Posterior cingulate gyrus (tissue), 11 donors: ENCODE data around the gene ZBTB39.
"Not testable (repeated sequence)": the region's sequence is repeated elsewhere in the genome, so short reads cannot be mapped to it uniquely, and the experiment has no call there.

Experiments
- DNase-seq, 10 donors: peaks; one replicate each; pipeline versions ENCODE4 v3.0.0 to v3.0.0-alpha.2; 2020 to 2021; ENCODE audit warnings: mixed read lengths in 3 of 10
- intact Hi-C: fragments of 100-400 bp; cut with DNase I; formaldehyde crosslinking; loops from one replicate; pipeline ENCODE4 v1.15.1; 2023

Gene ZBTB39

GRCh38 chr12:57005980-57006808 lies at the start of gene ZBTB39:
TSS of gene ZBTB39 (minus strand) at chr12:57006546. CDS start at chr12:57004917, 1,629 bp downstream.
- peak in 9 of 10 donors; percentile 23 to 94 (median 49) for DNase-seq

DNA sequence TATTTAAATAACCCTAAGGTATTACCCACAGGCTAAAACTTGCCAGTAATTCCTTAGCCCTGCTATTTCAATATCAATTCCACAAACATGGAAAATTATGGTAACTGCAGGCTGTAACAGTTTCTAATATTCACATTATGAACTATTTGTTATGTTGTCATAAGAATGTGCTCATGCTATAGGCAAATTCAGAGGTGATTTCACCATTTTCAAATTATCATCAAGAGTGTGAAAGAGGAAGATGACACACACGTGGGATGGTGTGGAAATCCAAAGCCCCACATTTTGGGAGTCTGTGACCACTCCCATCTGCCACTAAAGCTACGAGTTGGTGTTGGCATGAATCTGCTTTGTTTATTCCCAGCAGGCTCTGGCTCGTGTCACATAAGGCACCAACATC lies 49.5 kb upstream of the ZBTB39 start:
- no peak for DNase-seq
- intact Hi-C loops, result no loop called here

More at GRCh38 chr12:57005980-57006808, at the start of gene ZBTB39:
- intact Hi-C loops, result no loop called here

- DNase-seq, intact Hi-C loops: not testable (repeated sequence)
Observed at GRCh38 chr12:57053901-57054300, 47.6 kb upstream of the ZBTB39 start.

DNA sequence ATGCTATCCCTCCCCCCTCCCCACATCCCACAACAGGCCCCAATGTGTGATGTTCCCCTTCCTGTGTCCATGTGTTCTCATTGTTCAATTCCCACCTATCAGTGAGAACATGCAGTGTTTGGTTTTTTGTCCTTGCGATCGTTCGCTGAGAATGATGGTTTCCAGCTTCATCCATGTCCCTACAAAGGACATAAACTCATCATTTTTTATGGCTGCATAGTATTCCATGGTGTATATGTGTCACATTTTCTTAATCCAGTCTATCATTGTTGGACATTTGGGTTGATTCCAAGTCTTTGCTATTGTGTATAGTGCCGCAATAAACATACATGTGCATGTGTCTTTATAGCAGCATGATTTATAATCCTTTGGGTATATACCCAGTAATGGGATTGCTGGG lies 46.8 kb upstream of the ZBTB39 start:
- intact Hi-C loops, DNase-seq: not testable (repeated sequence)

DNA sequence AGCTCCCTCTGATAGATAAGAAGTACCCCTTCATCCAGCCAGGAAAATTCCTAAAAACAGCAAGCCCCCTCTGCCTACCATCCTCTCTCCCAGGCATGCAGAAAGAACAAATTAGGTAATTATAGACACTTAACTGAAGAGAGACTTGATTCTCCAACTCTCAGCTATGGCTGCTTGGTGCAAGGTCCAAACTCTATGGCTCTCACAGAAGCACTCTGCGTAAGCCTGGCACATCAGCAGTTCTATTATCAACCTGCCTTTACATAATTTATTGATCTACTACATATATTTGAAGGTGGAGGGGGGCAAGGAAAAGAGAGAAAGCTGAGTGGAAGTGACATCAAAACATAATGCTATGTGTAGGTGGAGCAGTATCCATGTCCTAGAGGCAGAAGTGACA lies 44.7 kb upstream of the ZBTB39 start:
- intact Hi-C loops, result no loop called here
- no peak for DNase-seq

GRCh38 chr12:57049890-57050289 lies 43.5 kb upstream of the ZBTB39 start, which contains the start of gene MYO1A:
TSS of gene MYO1A (minus strand) at chr12:57050129. CDS start at chr12:57048323, 1,806 bp downstream.
- no peak for DNase-seq
- intact Hi-C loops, result no loop called here

- no peak for DNase-seq
Observed at GRCh38 chr12:57049119-57049446, 42.7 kb upstream of the ZBTB39 start.

GRCh38 chr12:57048423-57049118 lies 42.2 kb upstream of the ZBTB39 start:
- DNase-seq, result no peak
- intact Hi-C loops, result no loop called here

More at GRCh38 chr12:57049119-57049446, 42.7 kb upstream of the ZBTB39 start:
- intact Hi-C loops, result no loop called here

GRCh38 chr12:57047981-57048380 lies 41.6 kb upstream of the ZBTB39 start:
- no peak for DNase-seq
- intact Hi-C loops, result no loop called here

- intact Hi-C loops, result no loop called here
- DNase-seq, result no peak
Observed at GRCh38 chr12:57046947-57047890, 40.9 kb upstream of the ZBTB39 start.

DNA sequence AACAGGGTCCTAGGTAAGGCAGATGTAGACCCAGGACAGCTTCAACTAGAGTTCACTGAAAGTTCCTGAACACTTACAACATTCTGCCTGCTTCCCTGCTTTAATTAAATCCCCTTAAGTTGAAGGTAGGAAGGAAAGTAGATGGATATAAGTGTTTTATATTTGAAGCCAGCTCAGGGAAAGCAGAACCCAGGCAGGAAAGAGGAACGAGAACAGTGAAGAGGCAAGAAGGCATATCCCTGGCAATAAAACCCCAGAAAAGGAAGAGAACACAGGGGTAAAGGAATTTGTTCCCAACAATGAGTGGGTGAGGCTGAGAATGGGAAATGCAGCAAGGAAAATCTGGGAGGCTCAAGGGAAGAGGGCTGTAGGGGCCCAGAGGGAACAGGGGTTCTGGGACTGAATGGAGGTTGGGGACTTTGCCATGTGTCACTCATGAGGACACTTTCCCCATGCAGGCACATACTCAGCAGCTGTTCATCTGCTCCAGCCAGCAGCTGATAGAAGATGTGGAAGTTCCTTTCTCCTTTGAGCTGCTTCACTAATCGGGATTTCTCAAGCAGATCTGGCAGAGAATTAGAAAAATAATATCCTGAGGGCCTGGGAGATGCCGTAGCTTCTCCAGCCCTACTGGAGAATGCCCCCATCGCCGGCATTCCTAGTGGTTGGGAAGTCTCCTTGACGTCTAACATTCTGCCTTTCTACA lies 39.9 kb upstream of the ZBTB39 start:
- intact Hi-C loops, result no loop called here
- no peak for DNase-seq

- no peak for DNase-seq
- intact Hi-C loops, result no loop called here
Observed at GRCh38 chr12:57044889-57045288, 38.5 kb upstream of the ZBTB39 start.

GRCh38 chr12:57044468-57044867 lies 38.1 kb upstream of the ZBTB39 start:
- intact Hi-C loops, result no loop called here
- no peak for DNase-seq

DNA sequence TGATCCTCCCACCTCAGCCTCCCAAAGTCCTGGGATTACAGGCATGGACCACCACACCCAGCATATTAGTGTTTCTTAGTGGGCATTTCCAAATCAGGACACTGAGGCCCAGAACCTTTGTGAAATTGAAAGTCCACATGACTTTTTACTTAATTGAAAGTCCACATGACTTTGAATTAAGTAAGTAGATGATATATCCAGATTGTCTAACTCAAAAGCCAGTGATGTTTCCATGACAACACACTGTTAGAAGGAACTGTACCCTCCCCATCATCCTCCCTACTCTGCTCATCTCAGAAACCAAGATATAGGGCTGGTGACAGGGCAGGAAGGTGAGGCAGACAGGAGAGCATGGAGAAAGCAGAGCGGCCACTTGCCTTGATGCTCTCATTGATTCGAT lies 36.3 kb upstream of the ZBTB39 start:
- intact Hi-C loops, result no loop called here

DNA sequence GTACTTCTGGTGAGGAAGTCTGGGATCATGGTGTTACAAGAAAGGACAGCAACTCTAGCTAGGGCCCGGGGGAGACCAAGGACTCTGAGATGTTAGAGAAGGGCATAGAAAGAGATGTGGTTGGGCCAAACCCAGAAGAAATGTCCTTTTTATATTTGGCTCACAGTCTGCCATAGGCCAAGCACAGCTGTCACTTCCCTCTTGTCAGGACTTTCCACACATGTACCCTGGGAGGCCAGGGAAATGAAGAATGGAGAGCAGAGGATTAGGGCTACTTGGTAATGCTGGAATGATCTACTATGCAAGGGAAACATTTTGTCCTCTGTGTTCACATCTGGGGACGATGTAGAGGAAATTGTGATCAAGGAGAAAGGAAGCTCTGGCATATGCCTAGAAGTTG lies 34.4 kb upstream of the ZBTB39 start:
- intact Hi-C loops, result no loop called here
- no peak for DNase-seq

More for the DNA sequence above, 36.3 kb upstream of the ZBTB39 start:
- no peak for DNase-seq

DNA sequence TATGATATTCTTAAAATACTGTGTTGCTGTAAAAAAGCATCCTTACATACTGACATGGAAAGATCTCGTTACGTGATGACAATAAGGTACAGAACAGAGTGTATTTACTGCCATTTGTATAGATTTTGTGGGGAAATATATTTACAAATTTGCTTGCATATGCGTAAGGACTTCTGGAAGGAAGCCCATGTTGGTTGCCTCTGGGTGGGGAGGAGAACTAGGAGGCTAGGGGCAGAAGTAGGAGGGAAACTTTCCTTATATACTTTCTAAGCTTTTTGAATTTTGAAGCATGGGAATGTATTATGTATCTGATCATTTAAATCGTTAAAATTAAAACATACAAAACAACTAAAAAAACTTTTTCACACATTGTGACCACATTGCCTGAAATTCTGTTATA lies 33.9 kb upstream of the ZBTB39 start:
- no peak for DNase-seq
- intact Hi-C loops, result no loop called here

DNA sequence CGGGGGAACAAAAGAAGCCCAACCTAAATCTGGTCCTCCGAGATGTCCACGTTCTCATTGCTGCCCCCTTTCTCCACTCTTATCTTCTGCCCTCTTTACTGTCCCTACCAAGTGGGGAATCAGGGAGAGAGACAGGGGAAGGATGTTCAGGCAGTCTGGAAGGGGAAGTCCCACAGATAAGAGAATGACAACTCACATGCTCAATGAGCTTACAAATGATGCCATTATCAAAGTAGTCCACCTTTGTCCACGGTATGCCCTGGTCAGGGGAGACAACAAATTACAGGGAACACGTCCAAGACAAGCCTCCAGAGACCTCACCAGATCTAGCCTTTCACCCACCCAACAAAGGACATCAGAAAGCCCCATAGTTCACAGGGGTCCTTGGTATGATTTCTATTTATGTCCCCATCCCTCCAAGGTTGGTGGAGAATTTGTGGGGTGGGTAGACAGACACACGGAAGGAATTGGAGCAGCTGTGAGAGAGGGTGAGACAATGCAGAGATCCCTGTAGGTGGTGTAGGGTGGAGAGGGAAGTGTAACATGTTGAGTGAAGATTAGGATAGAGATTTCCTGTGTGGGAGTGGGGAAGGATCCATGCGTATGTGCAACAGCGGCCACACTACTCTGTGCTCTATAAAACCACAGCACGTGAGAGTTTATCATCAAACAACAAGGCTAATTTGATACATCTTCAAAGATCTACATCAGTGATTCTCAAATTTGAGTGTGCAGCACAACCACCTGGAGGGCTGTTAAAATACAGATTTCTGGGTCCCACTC lies 32.9 kb upstream of the ZBTB39 start:
- intact Hi-C loops, result no loop called here
- no peak for DNase-seq

GRCh38 chr12:57037264-57037663 lies 30.9 kb upstream of the ZBTB39 start:
- intact Hi-C loops, result no loop called here

DNA sequence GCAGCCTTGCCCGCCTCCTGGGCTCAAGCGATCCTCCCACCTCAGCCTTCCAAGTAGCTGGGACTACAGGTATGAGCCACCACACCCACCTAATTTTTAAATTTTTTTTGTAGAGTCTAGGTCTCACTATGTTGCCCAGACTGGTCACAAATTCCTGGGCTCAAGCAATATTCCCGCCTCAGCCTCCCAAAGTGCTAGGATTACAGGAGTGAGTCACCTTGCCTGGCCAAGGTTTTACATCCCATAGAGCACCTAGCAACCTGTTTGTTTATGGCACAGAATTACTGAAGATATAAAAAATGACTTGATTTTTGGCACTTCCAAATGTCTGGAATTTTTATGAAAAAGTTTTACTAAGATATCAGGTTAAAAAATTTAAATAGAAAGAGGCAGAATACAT lies 27.1 kb upstream of the ZBTB39 start:
- intact Hi-C loops, result no loop called here
- DNase-seq, result no peak

More at GRCh38 chr12:57037264-57037663, 30.9 kb upstream of the ZBTB39 start:
- no peak for DNase-seq
